SW 1271 (cell line): ENCODE results near the gene CCDC88C.
"Not testable (repeated sequence)": the region's sequence is repeated elsewhere in the genome, so short reads cannot be mapped to it uniquely, and the experiment has no call there.

ENCODE experiments used
- DNase-seq, 2 experiments: peaks; one replicate each; lab custom pipeline; 2025; lab: John Stamatoyannopoulos, UW

Gene CCDC88C

DNA sequence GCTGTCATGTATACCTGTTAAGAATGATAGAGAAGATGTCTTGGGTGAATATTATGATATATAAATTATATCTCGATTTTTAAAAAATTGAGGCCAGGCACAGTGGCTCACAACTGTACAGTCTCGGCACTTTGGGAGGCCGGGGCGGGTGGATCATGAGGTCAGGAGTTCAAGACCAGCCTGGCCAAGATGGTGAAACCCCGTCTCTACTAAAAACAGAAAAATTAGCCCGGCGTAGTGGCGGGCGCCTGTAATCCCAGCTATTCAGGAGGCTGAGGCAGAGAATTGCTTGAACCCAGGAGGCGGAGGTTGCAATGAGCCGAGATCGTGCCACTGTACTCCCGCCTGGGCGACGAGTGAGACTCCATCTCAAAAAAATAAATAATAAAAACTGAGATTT, 151.3 kb downstream of the CCDC88C start:
- DNase-seq: not testable (repeated sequence)

DNA sequence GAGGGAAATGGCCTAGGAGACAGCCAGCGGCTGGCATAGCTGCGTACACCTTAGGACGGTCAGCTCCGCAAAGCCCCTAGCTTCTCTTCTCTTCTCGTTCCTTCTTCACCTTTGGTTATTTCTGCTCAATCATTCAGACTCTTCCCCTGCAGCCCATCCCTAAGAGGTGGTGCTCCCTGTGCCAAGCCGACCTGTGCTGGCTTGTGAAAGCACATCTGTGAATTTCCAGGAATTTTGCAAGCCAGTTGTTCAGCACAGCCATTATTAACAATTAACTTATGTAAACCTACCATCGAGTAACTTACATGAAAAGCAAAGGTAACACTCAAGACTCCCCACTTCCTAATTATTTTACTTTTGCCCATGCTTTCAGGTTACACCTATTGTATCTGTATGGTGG, 152.2 kb downstream of the CCDC88C start:
- DNase-seq: no peak

DNA sequence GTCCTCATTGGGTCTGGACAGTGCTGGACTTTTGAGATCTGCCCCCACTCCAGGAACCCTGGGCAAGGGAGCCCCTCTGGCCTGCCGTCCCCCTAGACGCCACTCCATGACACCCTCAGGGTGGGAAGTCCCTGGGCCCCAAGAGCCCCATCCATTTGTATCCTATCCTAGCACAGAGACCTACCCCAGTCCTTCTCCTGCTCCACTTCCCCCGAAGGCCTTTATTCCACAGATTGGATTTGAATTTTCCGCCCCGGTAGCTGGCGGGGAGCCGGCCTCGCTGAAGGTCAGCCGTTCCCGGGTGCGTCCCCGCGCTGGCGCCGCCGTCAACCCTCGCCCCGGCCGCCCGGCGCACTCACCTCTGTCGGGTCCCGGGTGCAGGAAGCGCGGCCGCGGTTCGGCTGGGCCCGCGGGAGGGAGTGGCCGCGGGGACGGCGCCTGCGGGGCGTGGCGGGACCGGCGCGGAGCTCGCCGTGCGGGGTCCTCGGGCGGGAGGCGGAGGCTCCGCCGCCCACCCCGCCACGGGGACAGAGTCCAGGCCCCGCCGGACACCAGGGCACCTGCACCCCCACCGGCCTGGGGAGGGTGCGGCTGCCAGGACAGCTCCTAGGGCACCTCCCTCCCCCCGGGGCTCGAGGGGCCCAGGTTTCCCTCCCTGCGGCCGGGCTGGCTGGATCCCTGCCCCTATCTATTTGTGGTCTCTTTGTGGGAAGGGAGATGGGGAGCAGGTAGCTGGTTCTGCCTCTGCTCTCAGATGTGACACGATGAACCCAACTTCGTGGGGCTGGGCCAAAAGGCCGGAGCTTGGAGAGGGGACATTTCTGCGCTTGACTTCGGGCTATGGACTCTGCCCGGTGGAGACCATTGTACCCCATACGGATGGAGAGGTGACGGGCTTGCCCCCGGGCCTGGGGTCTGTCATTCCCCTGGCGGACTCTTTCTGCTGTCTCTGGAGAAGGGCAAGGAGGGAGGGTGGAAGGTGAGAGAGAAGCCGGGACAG, 153.2 kb downstream of the CCDC88C start:
- no peak for DNase-seq

DNA sequence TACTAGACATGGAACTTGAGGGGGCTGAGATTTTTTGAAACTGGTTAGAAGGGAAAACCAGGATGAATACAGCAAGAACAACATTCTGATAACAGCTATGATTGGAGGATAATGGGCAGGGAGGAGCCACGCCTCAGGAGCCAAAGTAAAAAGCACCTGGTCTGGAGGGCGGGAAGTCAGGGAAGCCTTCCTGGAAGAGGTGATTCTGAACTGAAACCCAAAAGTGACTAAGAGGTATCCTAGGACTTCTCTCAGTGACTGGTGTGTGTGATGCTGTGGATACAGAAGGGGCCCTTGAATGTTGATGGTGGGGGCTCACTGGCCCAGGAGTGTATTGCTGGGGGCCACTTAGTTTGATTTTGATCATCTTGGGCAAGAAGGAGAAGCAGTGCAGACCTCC, 154.3 kb downstream of the CCDC88C start:
- DNase-seq: no peak

DNA sequence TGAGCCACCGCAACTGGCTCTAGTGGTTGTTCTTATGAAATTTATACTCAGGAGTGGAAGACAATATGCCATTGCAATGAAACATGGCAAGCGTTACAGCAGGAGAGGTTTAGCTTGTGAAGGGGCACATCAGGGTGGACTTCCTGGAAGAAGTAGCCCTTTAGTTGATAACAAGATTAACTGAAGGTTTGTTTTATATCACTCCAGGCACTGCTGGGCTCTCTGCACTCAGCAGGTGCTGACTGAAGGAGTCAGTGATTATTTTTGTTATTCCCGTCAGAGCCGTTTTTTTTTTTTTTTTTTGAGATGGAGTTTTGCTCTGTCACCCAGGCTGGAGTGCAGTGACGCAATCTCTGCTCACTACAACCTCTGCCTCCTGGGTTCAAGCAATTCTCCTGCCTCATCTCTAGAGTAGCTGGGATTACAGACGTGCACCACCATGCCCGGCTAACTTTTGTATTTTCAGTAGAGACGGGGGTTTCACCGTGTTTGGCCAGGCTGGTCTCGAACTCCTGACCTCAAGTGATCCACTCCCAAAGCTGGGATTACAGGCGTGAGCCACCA, 155.6 kb downstream of the CCDC88C start:
- no peak for DNase-seq

DNA sequence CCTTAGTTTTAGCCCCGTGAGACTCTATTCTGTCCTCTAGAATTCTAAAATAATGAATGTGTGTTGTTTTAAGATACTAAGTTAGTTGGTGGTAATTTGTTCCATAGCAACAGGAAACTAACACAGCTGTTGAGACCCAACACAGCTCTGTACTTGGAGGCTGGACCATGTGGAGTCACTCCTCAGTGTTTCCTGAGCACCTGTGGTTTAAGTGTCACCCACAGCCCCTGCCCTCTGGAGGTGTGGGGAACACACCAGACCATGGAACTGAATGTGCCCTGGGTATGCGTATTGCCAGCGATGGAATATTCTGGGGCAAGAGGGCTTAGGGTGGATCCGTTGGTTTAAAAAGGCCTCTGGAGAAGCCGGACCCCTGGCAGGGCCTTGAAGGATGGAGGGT, 156.5 kb downstream of the CCDC88C start:
- DNase-seq: no peak

DNA sequence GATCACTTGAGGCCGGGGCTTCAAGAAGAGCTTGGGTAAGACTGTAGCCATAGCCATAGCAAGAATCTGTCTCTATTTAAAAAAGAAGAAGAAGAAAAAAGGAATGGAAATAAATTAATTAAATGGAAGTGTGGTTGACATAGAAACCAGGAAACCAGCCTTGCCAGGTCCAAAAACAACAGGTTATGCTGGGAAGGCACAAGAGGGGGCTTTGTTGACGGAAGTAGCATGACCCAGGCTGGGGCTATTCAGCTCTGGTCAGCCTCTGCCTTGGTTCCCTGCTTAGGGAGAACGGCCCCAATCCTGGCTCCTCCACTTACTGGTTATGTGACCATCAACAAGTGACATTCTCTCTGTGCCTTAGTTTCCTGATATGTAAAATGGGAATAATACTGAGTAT, 158.7 kb downstream of the CCDC88C start:
- DNase-seq: no peak

DNA sequence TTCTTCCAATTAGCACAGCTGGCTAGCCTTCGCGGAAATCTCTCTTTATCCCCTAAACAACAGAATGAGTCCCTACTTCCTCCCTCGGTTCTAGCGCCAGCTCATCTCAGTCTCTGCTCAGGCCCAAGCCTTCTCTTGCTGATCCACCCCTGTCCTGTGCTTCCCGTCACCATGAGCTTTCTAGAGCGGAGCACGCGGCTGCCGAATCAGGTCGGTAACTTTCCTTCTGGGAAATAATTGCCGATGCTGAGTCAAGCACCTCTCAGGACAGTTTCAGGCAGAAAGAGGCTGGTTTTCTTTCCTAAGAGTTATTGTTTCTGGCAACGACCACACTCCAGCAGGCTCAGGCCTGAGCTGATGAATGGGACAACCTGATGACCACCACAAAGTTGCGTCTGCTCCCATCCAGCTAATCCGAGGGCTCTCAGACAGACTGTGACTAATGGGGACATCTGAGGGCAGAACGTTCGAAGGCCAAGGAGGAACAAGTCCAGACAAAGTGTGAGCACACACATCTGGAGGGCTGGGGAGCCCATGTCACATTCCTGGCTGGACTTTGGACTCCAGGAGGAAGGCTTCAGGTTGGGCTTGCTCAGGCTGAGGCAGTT, 159.5 kb downstream of the CCDC88C start:
- no peak for DNase-seq

DNA sequence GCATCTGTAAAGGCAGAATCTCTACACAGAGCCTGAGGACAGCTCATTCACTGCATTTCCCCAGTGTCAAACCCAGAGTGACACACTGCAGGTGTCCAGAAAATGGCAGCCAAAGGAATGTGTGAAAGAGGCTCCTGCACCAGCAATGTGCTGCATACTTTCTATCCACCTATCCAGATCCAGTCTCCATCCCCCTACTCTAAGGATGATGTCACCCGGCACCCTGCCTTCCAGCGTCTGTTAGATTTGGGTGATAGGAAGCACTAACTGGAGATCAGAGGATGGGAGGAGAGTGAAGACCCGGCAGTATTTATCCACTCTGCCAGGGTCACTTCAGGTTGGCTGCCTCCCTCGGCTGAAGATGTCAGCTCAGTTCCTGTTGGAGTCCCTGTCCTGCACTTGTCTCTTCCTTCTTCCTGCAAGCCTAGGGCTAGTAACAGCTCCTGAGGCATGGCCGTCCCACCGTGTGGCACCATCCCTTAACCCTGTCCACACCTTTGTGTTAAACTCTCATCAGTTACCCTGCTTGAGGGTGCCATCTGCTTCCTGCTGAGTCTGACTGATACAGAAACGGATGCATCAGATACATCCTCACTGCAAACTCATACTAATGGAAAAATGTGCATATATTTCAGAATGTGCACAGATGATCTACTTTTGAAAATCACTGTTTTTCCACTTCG, 160.2 kb downstream of the CCDC88C start:
- DNase-seq: no peak

DNA sequence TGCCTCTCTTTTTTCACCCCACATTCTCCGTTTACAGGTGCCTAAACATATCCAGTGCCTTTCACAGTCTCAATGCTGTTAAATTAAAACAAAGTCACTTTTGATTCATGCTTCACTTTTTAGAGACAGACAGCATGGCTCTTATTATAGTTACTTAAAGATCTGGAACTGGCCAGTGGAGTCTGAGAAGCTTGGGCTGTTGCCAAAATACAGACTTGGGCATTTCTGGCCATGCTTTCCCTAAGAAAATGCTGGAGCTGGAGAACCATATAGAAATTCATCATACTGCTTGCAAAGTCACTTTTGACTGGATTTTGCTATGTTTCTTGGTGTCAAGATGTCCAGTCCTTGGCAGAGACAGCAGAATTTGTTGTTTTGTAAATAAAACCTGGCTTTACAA, 161.0 kb downstream of the CCDC88C start:
- DNase-seq: no peak

DNA sequence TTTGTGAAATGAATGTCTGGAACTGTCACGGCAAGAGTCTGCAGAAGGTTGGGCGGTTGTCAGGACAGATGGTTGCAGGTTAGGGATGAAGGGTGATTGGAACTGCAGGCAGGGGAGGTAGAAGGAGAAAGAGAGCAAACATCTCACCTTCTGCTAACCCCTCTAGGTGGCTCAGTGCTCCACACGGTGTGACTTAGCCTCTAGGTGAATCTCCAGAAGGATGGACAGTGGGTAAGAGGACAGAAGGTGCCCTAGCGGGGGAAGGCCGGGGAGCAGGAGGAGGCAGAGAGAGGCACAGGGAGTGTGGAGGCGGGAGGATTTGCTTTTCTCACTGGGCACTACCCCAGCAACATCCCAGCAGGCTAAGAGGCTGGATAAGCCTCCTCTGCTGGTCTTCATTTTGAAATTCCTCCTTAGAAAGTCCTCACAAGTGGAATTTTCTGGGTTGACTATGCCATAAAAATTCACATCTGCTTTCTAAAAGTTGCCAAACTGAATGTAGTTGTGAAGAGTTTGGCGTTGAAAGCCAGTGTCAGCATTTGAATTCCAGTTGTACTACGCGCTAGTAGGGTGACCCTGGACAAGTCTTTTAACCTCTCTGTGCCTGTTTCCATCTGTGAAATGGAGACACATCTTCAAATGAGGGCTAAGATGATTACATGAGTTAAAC, 162.5 kb downstream of the CCDC88C start:
- DNase-seq: no peak

DNA sequence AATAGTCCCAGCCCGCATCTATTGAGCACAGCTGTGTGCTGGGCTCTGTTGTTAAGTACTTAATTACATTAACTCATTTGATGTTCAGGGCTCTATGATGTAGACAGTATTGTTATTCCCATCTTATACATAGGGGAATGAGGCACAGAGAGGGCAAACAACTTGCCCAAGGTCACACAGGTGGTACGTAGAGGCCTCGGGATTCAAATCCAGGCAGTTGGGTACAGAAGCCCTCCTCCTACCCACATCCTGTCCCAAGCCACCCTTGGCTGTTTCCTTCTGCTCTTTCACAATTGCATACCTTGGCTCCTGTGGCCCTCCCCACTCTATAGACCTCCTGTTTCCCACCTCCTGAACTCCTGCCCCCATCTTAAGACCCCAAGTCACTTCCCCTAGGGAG, 163.2 kb downstream of the CCDC88C start:
- DNase-seq: no peak

DNA sequence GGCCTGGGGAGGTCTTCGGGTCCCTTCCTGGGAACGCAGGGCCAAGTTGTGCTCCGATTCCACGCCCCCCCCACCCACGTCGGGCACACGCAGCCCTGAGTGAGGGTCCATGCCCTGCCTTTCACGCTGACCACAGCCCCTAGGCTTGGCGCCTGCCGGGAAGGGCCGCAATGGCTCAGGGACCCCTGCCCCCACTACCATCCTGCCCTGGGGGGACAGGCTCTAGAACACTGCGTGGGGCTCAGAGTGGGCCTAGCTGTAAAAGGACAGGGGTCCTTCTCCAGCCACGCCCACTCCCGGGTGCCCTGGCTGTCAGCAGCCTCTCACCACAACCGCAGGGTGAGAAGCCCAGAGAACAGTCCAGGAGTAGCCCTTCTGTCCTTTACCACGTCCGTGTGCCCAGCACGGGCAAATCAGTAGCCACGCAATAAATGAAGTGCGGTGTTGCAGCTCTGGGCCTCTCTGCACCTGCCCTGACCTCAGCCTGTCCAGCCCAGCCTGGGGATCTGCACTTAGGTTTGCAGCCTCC, 163.8 kb downstream of the CCDC88C start:
- no peak for DNase-seq

DNA sequence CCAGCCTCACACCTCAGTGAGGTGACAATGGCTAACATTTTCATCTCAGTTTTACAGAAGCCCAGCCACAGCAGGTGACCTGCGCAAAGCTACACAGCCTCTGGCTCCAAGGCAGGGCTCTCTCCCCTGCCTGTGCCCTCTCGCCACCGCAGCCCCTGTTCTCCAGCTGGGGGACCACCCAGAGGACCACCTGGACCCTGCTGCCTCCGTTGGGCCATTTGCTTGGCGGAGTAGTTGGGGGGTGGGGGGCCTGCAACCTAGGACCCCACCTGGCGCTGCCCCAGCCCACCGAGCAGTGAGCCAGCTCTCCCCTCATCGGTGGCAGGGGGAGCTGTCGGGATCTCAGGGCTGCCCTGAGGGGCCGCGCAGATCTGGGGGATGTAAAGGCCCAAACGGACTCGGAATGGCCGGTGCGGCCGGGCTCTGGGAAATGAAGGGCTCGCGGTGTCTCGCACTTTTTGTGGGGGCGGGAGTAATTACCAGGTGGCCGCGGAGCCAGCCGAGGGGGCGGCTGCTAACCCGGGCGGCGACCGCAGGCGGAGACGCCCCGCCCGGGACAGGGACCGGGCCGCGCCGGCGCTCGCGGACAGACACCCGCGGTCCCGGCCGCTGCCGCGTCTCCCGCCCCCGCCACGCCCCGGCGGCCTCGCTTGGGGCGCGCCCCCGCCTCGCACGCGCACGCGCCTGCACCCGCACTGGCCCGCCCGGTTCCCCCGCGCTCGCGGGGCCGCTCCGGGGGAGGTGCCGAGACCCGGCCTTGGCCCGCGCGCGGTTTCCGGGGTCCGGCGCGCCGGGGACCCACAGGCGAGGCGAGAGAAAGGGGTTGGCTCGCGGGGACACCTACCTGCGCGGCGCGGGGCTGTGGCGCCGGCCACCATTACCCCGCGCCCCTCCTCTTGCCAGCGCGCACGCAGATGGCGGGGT, 164.5 kb downstream of the CCDC88C start:
- DNase-seq: no peak

DNA sequence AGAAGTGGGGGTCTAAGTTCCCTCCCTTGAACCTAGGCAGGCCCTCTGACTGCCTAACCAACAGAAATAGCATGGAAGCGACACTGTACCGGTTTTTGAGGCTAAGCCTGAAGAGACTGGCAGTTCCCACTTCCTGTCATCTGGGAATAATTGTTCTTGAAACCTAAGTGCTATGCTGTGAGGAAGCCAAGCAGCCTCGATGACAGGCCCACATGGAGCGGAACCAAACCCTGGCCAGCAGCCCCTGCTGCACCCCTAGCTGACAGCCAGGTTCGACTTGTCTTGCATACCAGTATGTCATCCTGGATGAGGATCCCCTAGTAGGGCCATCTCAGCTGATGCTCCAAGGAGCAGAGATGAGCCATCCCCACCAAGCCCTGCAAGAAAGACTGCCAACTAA, 166.7 kb downstream of the CCDC88C start:
- DNase-seq: no peak

DNA sequence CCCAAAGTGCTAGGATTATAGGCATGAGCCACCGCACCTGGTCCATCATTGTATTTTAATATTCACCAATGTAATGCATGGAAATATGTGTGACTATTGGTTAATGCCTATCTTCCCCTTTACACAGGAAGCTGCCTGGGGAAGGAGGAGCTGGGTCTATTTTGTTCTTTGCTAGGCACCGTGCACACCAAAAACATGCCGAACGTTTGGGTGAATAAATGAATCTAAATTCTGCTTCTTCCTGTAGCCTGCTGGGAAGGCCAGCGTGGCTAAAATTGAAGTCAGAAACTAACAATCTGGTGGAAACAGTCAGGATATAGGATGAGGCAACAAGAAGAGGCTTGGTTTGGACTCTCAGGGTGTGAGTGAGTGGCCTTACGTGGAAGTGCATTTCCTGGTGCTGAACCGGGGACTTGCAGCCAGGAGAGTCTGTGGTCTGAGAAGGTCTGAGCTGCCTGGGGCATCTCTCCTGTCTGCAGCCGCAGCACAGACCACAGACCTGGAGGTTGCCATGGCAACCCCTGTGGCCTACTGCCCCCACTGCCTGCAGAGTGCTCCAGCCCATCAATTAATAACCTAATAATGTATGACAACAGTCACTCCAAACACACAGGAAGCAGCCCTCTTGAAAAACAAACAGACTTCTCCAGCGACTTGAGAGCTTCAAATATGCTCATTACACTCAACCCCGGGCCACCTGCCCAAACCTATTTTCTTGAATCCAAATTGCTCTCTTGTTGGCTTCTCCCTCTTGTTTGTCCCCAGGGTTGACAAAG, 167.6 kb downstream of the CCDC88C start:
- no peak for DNase-seq

DNA sequence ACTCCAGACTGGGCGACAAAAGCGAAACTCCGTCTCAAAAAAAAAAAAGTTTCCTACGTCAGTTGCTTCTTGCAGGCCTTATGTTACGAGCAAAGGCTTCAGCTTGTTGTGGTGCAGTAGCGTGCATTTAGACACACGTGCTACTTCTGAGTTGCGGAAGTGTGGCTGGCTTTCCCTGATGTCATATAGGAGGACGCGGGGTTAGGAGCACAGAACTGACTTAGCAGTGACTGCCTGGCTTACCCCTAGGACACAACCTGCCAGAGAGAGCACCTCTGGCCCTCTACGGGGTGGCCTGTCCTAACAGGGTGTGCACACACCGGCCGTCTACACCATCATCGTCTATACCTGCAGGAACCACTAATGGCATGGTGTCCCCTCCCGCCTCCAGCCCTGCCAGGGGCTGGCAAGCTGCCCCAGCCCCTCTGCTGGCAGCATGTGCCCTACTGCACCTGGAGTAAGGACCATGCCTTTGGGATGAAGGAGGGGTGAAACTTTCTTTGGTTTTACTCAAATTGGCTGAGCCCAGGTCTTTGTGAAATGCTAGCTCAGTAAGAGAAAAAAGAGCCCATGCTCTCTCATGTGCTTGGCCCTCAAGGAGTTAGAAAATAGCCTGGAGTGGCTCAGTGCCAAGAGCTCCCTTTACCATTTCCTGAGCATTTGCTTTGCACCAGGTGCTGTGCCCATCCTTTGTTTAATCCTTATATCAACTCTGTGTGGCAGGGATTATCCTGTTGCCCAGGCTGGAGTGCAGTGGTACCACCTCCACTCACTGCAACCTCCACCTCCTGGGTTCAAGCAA, 171.4 kb downstream of the CCDC88C start:
- DNase-seq: no peak

DNA sequence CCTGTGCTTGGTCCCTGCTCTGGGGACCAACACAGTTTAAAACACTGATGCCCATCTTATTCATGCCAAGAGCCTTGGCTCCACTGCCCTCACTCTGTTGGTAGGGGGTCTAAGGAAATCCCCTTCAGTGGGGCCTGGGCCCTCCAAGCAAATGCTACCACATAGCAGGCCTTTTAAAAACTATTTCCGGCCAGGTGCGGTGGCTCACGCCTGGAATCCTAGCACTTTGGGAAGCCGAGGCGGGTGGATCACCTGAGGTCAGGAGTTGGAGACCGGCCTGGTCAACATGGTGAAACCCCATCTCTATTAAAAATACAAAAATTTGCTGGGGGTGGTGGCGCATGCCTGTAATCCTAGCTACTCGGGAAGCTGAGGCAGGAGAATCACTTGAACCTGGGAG, 172.0 kb downstream of the CCDC88C start:
- not testable (repeated sequence) for DNase-seq

DNA sequence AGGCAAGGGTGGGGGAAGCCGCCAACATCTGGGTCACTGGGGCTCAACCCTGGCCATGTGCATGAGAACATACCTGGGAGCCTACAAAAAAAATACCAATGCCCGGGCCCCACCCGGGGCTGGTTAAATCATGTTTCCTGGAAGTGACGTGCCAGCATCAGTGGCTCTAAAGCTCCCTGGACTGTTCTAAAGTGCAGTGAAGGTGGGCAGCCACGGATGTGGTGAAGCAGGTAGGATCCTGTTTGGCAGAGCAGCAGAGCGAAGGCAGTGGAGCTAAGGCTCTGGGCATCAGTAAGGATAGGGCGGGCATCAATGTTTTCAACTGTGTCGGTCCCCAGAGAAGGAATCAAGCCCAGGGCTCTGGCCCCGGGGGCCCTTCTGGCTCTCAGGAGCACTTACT, 172.6 kb downstream of the CCDC88C start:
- no peak for DNase-seq
